ENCODE data around the gene SCYL1.
"Not testable (repeated sequence)": the region's sequence is repeated elsewhere in the genome, so short reads cannot be mapped to it uniquely, and the experiment has no call there.

DNA sequence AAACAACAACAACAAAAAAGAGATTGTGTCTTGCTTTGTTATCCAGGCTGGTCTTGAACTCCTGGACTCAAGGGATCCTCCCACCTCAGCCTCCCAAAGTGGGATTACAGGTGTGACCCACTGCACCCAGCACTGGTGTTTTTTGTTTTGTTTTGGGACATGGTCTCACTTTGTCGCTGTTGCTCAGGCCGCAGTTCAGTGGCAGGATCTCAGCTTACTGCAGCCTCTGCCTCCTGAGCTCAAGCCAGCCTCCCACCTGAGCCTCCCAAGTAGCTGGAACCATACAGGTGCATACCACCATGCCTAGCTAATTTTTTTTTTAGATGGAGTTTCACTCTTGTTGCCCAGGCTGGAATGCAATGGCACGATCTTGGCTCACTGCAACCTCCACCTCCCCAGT lies 12.6 kb upstream of the SCYL1 start:
- TF ChIP-seq, protein P1, sequence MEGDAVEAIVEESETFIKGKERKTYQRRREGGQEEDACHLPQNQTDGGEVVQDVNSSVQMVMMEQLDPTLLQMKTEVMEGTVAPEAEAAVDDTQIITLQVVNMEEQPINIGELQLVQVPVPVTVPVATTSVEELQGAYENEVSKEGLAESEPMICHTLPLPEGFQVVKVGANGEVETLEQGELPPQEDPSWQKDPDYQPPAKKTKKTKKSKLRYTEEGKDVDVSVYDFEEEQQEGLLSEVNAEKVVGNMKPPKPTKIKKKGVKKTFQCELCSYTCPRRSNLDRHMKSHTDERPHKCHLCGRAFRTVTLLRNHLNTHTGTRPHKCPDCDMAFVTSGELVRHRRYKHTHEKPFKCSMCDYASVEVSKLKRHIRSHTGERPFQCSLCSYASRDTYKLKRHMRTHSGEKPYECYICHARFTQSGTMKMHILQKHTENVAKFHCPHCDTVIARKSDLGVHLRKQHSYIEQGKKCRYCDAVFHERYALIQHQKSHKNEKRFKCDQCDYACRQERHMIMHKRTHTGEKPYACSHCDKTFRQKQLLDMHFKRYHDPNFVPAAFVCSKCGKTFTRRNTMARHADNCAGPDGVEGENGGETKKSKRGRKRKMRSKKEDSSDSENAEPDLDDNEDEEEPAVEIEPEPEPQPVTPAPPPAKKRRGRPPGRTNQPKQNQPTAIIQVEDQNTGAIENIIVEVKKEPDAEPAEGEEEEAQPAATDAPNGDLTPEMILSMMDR (IDR thresholded peaks at IDR 0.05): not testable (repeated sequence)
- not testable (repeated sequence) for TF ChIP-seq POLR2A (IDR thresholded peaks at IDR 0.05)

All from body of pancreas (tissue), 4 donors.